CD4-positive, CD25-positive, alpha-beta regulatory T cell (primary cell): ENCODE measurements around the gene ZNF469. TPM values are rescaled to one million over a fixed set of nuclear protein-coding genes. Genes with fewer than 3 reads are reported as not detected.

Experiments
- ATAC-seq, 2 donors: fragments of 150-1000 bp; cut with Tn5 transposase; one replicate each; pipeline ENCODE4 v1.10.0; 2021; ENCODE audit warnings: low read depth in 2 of 2, moderate number of reproducible peaks in 2 of 2, moderate library complexity in 1 of 2
- DNase-seq, 3 donors: peaks; one replicate each; pipeline versions ENCODE4 v3.0.0 to v3.0.0-alpha.2; 2012 to 2022; ENCODE audit warnings: mixed read lengths in 1 of 3
- H3K27ac ChIP-seq: one replicate; pipeline ENCODE4 v1.7.0; 2013; ENCODE audit warnings: mild to moderate bottlenecking, low read length; ENCODE audit not compliant: insufficient read depth, poor library complexity, severe bottlenecking
- H3K27me3 ChIP-seq: one replicate; pipeline ENCODE4 v1.7.0; 2013; ENCODE audit warnings: low read length; ENCODE audit not compliant: control insufficient read depth, insufficient read depth
- H3K36me3 ChIP-seq: one replicate; pipeline ENCODE4 v1.7.0; 2013; ENCODE audit warnings: mild to moderate bottlenecking, low read length, moderate library complexity; ENCODE audit not compliant: control insufficient read depth, insufficient read depth
- H3K4me1 ChIP-seq: 2 replicates; pipeline ENCODE4 v1.7.0; 2013; ENCODE audit warnings: mild to moderate bottlenecking, low read length; ENCODE audit not compliant: insufficient read depth, control insufficient read depth, poor library complexity, severe bottlenecking
- H3K4me3 ChIP-seq: one replicate; pipeline ENCODE4 v1.7.0; 2013; ENCODE audit warnings: low read depth, mild to moderate bottlenecking, low read length, moderate library complexity
- H3K9me3 ChIP-seq, 2 experiments: 1 replicate in 1 of 2; 2 replicates in 1 of 2; pipeline ENCODE4 v1.7.0; 2013; ENCODE audit warnings: low read length in 2 of 2, mild to moderate bottlenecking in 1 of 2, moderate library complexity in 1 of 2; ENCODE audit not compliant: control insufficient read depth in 2 of 2
- H3K27ac Mint-ChIP-seq, 3 donors: one replicate each; pipeline ENCODE4 v1.8.0; 2020 to 2022; ENCODE audit warnings: mild to moderate bottlenecking in 3 of 3, mixed read lengths in 3 of 3, moderate library complexity in 2 of 3
- H3K27me3 Mint-ChIP-seq: one replicate; pipeline ENCODE4 v1.8.0; 2022; ENCODE audit warnings: mild to moderate bottlenecking, mixed read lengths
- H3K36me3 Mint-ChIP-seq: one replicate; pipeline ENCODE4 v1.8.0; 2020; ENCODE audit warnings: mixed read lengths
- H3K4me1 Mint-ChIP-seq, 4 donors: one replicate each; pipeline ENCODE4 v1.8.0; 2020 to 2022; ENCODE audit warnings: mixed read lengths in 4 of 4, mild to moderate bottlenecking in 1 of 4
- H3K4me3 Mint-ChIP-seq, 4 donors: one replicate each; pipeline ENCODE4 v1.8.0; 2020 to 2022; ENCODE audit warnings: mild to moderate bottlenecking in 4 of 4, mixed read lengths in 4 of 4, moderate library complexity in 3 of 4
- H3K9me3 Mint-ChIP-seq, 7 donors: one replicate each; pipeline ENCODE4 v1.8.0; 2020 to 2022; ENCODE audit warnings: mixed read lengths in 7 of 7, mild to moderate bottlenecking in 3 of 7, moderate library complexity in 2 of 7
- polyA plus RNA-seq, 4 donors: library from polyadenylated mRNA; unstranded; fragments of 300-500 nt; fragmentation: Illumina TruSeq; gene quantifications; one replicate each; pipeline ENCODE4 v1.2.3, GENCODE V29; 2021
- total RNA-seq: library from RNA; stranded (reverse); gene quantifications from one replicate; pipeline ENCODE4 v1.2.3, GENCODE V29; 2022

The ZNF469 gene
- total and polyA plus RNA-seq, 5 donors from 2014 or later: 0.01 to 0.32 (median 0.02) TPM; not detected in 2

- no peak overlapping the region for H3K27ac Mint-ChIP-seq
- Histone ChIP-seq H3K4me1 (peaks cover 17% of the 10 kb centered on the region), H3K9me3 (no peaks in the 10 kb centered on the region), H3K27me3 (no peaks in the 10 kb centered on the region), H3K4me3 (no peak overlapping the region), H3K36me3 (no peaks in the 10 kb centered on the region), H3K27ac (no peak overlapping the region)
- ATAC-seq (no peak), DNase-seq (no peak)
- H3K4me1 Mint-ChIP-seq: peaks cover 0 to 3% (median 0%) of the 10 kb centered on the region in 4 donors
- no peaks in the 10 kb centered on the region for H3K27me3 Mint-ChIP-seq
- H3K9me3 Mint-ChIP-seq: peaks cover 0 to 3% (median 0%) of the 10 kb centered on the region in 7 donors
- H3K4me3 Mint-ChIP-seq: peak overlapping the region in 1 of 4 donors; percentile 36
- H3K36me3 Mint-ChIP-seq: no peaks in the 10 kb centered on the region
Observed at GRCh38 chr16:88428616-88429386, 46.0 kb downstream of the ZNF469 start.

- Mint-ChIP-seq H3K4me1 (peaks cover 0 to 3% (median 0%) of the 10 kb centered on the region in 4 donors), H3K36me3 (no peaks in the 10 kb centered on the region), H3K4me3 (peak overlapping the region in 3 of 4 donors; percentile 41 to 70 (median 63)), H3K27ac (no peak overlapping the region), H3K9me3 (peaks cover 0 to 3% (median 0%) of the 10 kb centered on the region in 7 donors), H3K27me3 (no peaks in the 10 kb centered on the region)
- ATAC-seq (no peak), DNase-seq (no peak)
- Histone ChIP-seq H3K27me3 (no peaks in the 10 kb centered on the region), H3K4me1 (peaks cover 17% of the 10 kb centered on the region), H3K9me3 (no peaks in the 10 kb centered on the region), H3K4me3 (no peak overlapping the region), H3K36me3 (no peaks in the 10 kb centered on the region), H3K27ac (no peak overlapping the region)
Observed at GRCh38 chr16:88429387-88430184, 46.8 kb downstream of the ZNF469 start.

GRCh38 chr16:88430185-88430523 is 47.4 kb downstream of the ZNF469 start:
- H3K36me3 ChIP-seq: no peaks in the 10 kb centered on the region
- H3K9me3 ChIP-seq: no peaks in the 10 kb centered on the region
- peak in 1 of 2 donors; percentile 10 for ATAC-seq
- no peaks in the 10 kb centered on the region for H3K27me3 ChIP-seq
- peaks cover 17% of the 10 kb centered on the region for H3K4me1 ChIP-seq
- Mint-ChIP-seq H3K4me3 (peak overlapping the region in 3 of 4 donors; percentile 41 to 70 (median 44)), H3K27me3 (no peaks in the 10 kb centered on the region), H3K27ac (no peak overlapping the region), H3K4me1 (peaks cover 0 to 5% (median 0%) of the 10 kb centered on the region in 4 donors), H3K36me3 (no peaks in the 10 kb centered on the region), H3K9me3 (no peaks in the 10 kb centered on the region)
- H3K4me3 ChIP-seq: no peak overlapping the region
- H3K27ac ChIP-seq: no peak overlapping the region
- DNase-seq: no peak

GRCh38 chr16:88430524-88431446 is 48.0 kb downstream of the ZNF469 start:
- H3K36me3 ChIP-seq: no peaks in the 10 kb centered on the region
- Mint-ChIP-seq H3K4me3 (peak overlapping the region in 3 of 4 donors; percentile 29 to 70 (median 64)), H3K27ac (peak overlapping the region in 1 of 3 donors; percentile 32)

GRCh38 chr16:88431651-88432050 is 48.9 kb downstream of the ZNF469 start:
- Mint-ChIP-seq H3K4me1 (peaks cover 0 to 5% (median 0%) of the 10 kb centered on the region in 4 donors), H3K4me3 (peak overlapping the region; percentile 29 to 80 (median 62)), H3K27ac (peak overlapping the region in 1 of 3 donors; percentile 20), H3K9me3 (no peaks in the 10 kb centered on the region), H3K36me3 (no peaks in the 10 kb centered on the region), H3K27me3 (no peaks in the 10 kb centered on the region)
- no peaks in the 10 kb centered on the region for H3K9me3 ChIP-seq
- no peaks in the 10 kb centered on the region for H3K36me3 ChIP-seq
- no peak overlapping the region for H3K4me3 ChIP-seq
- DNase-seq (no peak), ATAC-seq (no peak)
- H3K4me1 ChIP-seq: peaks cover 17% of the 10 kb centered on the region
- H3K27me3 ChIP-seq: no peaks in the 10 kb centered on the region
- H3K27ac ChIP-seq: no peak overlapping the region

More at GRCh38 chr16:88430524-88431446, 48.0 kb downstream of the ZNF469 start:
- ATAC-seq (peak; percentile 53 to 62), DNase-seq (peak in 2 of 3 donors; percentile 42 to 47)
- Histone ChIP-seq H3K9me3 (no peaks in the 10 kb centered on the region), H3K4me3 (no peak overlapping the region), H3K4me1 (peaks cover 17% of the 10 kb centered on the region), H3K27ac (no peak overlapping the region), H3K27me3 (no peaks in the 10 kb centered on the region)
- no peaks in the 10 kb centered on the region for H3K27me3 Mint-ChIP-seq
- H3K4me1 Mint-ChIP-seq: peaks cover 0 to 5% (median 0%) of the 10 kb centered on the region in 4 donors
- no peaks in the 10 kb centered on the region for H3K9me3 Mint-ChIP-seq
- H3K36me3 Mint-ChIP-seq: no peaks in the 10 kb centered on the region

GRCh38 chr16:88432174-88432573 is 49.4 kb downstream of the ZNF469 start:
- no peaks in the 10 kb centered on the region for H3K27me3 ChIP-seq

More at GRCh38 chr16:88432174-88432573, 49.4 kb downstream of the ZNF469 start:
- H3K27ac ChIP-seq: no peak overlapping the region
- H3K4me1 Mint-ChIP-seq: peaks cover 0 to 5% (median 0%) of the 10 kb centered on the region in 4 donors
- no peak for DNase-seq
- no peaks in the 10 kb centered on the region for H3K9me3 Mint-ChIP-seq
- ATAC-seq: no peak
- peak overlapping the region in 3 of 4 donors; percentile 29 to 80 (median 57) for H3K4me3 Mint-ChIP-seq
- no peak overlapping the region for H3K27ac Mint-ChIP-seq
- no peaks in the 10 kb centered on the region for H3K9me3 ChIP-seq
- no peaks in the 10 kb centered on the region for H3K36me3 ChIP-seq
- H3K27me3 Mint-ChIP-seq: no peaks in the 10 kb centered on the region
- no peaks in the 10 kb centered on the region for H3K36me3 Mint-ChIP-seq
- H3K4me3 ChIP-seq: no peak overlapping the region
- H3K4me1 ChIP-seq: peaks cover 17% of the 10 kb centered on the region
